SK-N-DZ (cell line): Measurements from ENCODE around the gene CTDSP1. TPM values are rescaled to one million over a fixed set of nuclear protein-coding genes. Genes with fewer than 3 reads are reported as not detected.

Experiments
- DNase-seq: peaks from one replicate; pipeline ENCODE4 v3.0.0-alpha.2; 2015; ENCODE audit warnings: low spot score
- polyA plus RNA-seq, 2 experiments: library from polyadenylated mRNA; depleted of rRNA; stranded (reverse); fragments of >200 nt; gene quantifications; 2 replicates each; pipeline ENCODE4 v1.2.3, GENCODE V29; 2014

Gene CTDSP1, protein sequence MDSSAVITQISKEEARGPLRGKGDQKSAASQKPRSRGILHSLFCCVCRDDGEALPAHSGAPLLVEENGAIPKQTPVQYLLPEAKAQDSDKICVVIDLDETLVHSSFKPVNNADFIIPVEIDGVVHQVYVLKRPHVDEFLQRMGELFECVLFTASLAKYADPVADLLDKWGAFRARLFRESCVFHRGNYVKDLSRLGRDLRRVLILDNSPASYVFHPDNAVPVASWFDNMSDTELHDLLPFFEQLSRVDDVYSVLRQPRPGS
- polyA plus RNA-seq (2014; cell fraction: cytosol; rRNA removed), result 22.6 and 32.1 TPM in 2 replicates
- polyA plus RNA-seq (2014; cell fraction: nucleus; rRNA removed), result 24.2 and 27.6 TPM in 2 replicates

DNA sequence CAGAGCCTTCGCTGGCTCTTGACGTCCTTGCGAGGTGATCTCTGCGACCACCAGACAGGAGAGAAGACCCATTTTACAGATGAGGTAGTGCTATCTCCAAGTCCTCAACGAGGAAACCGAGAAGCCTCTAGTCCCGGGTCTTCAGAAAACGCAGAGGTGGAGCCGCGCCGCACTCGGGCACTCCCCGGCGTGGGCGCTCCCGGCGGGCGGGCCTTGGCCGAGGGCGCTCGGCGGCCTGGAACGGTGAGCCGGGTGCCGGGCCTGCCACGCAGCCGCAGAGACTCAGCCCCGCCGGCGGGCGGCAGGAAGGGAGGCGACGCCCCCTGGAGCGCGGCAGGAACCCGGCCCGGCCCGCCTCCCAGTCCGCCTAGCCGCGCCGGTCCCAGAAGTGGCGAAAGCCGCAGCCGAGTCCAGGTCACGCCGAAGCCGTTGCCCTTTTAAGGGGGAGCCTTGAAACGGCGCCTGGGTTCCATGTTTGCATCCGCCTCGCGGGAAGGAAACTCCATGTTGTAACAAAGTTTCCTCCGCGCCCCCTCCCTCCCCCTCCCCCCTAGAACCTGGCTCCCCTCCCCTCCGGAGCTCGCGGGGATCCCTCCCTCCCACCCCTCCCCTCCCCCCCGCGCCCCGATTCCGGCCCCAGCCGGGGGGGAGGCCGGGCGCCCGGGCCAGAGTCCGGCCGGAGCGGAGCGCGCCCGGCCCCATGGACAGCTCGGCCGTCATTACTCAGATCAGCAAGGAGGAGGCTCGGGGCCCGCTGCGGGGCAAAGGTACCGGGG lies at the start of gene CTDSP1:
CTDSP1 (plus strand) TSS at position 478 of the 776 bp plus-strand sequence; CDS start at position 701, 223 bp downstream.
- DNase-seq, result peak; percentile 88

DNA sequence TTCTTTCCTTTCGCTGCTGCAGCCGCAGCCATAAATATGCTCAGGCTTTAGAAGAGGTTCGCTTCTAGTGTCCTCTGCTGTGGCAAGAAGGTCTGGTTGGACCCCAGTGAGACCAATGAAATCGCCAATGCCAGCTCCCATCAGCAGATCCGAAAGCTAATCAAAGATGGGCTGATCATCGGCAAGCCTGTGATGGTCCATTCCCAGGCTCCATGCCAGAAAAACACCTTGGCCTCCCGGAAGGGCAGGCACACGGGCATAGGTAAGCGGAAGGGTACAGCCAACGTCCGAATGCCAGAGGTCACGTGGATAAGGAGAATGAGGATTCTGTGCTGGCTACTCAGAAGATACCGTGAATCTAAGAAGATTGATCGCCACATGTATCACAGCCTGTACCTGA lies 45.6 kb upstream of the CTDSP1 start:
- DNase-seq, result no peak

DNA sequence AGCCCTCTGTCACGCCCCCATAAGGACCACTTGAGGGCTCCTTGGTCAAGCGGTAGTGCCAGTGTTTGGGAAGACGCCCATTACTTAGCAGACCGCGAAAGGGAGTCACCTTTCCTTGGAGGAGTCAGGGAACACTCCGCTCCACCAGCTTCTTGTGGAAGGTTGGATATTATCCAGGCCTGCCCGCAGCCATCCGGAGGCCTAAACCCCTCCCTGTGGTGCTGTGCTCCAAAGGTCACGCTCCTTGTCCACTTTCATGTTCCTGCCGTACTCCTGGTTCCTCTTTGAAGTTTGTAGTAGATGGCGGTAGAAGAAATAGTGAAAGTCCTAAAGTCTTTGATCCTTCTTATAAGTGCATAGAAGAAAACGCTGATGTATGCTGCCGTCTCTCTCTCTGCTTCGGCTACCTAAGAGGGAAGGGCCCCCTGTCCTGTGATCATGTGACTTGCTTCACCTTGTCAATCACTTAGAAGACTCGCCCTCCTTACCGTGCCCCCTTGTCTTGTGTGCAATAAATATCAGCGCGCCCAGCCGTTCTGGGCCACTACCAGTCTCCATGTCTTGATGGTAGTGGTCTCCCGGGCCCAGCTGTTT lies 44.7 kb upstream of the CTDSP1 start:
- DNase-seq, result no peak

DNA sequence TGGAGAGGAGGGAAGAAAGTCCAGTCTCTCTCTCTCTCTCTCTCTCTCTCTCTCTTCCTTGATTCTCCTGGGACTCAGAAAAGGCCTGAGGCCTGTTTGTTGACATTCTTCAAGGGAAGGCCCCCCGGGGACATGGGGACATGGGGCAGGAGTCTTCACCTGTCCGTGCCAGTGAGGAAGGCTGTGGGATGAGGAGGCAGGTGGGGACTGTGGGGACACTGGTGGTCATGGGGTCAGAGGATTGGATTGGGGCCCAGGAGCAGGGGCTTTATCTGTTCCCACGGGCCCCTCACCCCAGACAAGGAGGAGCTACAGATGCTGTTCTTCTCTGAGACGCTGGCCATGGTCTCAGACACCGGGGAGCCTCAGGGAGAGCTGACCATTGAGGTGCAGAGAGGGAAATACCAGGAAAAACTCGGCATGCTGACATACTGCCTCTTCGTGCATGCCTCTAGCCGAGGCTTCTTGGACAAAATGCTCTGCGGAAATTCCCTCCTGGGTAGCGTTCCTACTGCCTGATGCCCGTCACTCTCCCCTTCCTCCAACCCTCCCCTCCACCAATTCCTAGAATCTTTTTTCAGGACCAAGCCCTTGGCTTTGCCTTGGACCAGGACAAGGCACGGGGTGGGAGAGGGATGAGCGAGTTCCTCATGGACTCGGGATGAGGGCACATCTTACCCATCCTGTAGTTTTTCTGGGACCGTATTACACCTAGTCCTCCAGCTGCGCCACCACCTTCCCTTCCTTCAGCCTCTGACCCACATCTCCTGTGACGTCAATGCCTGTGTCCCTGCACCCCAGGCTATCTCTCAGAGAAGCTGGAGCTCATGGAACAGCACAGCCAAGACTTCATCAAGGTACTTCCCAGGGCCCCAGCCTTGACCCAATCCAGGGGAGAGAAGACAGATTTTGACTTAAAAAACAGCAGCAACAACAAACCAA lies 42.2 kb upstream of the CTDSP1 start:
- DNase-seq, result no peak

DNA sequence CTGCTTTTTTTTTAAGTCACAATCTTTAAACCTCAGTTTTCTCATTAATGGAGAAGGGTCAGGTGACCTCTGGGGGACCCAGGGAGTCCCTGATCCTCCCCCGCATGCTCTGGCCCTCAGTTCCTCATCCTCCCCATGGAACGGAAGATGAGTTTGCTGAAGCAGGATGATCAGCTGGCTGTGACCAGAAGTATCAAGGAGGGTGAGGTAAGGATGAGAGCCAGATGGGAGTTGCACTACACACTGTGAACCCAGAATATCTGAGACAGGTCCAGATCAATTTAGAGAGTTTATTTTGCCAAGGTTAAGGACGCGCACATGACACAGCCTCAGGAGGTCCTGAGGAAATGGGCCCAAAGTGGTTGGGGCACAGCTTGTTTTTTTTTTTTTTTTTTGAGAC lies 39.2 kb upstream of the CTDSP1 start:
- no peak for DNase-seq

DNA sequence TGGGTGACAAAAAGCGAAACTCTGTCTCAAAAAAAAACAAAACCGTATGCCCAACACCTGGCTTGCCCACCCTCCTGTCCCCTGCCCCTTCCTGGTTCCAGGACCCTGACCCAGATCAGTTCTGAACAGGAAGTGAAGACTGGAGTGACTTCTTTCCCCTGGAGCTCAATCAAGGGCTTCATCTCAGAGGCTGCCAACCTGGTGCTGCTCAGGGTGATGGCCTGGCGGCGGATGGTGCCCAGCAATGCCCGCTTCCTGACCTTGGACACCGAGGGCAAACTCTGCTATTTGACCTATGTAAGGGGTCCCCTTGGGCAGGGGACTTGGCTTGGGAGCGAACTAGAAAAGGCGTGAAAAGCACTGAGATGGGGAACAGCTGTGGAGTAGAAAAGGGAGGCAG lies 37.1 kb upstream of the CTDSP1 start:
- no peak for DNase-seq

DNA sequence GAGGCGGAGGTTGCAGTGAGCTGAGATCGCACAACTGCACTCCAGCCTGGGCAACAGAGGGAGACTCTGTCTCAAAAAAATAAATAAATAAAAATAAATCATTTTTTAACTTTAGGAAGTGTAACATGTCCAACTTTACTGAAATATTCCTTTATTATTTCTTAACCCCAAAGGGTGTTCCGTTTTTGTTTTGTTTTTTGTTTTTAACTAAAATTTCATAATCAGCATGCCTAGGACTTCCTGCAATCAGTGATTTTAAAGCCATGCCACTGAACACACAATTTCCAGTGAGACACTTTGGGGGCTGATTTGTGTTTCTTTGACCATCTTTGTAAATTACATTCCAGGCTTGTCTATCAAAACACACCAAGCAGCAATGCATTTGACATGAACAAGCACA lies 35.9 kb upstream of the CTDSP1 start:
- no peak for DNase-seq

DNA sequence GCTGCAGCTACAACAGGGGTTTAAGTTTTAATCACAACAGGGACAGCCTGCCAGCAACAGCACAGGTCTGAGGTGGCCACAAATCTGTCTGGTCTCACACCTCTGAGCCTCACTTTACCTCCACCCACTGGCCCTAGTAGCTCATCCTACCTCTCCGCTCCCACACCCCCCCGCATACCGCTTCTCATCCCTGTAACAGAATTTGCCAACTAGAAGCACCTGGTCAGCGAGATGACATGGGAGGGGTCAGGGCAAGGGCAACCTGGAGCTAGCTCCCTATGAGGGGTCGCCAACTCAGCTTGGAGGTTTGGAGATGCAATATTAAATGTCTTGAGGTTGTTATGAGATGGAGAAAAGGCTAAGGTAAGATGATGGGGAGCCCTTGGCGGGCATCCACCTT lies 35.5 kb upstream of the CTDSP1 start:
- DNase-seq, result no peak

DNA sequence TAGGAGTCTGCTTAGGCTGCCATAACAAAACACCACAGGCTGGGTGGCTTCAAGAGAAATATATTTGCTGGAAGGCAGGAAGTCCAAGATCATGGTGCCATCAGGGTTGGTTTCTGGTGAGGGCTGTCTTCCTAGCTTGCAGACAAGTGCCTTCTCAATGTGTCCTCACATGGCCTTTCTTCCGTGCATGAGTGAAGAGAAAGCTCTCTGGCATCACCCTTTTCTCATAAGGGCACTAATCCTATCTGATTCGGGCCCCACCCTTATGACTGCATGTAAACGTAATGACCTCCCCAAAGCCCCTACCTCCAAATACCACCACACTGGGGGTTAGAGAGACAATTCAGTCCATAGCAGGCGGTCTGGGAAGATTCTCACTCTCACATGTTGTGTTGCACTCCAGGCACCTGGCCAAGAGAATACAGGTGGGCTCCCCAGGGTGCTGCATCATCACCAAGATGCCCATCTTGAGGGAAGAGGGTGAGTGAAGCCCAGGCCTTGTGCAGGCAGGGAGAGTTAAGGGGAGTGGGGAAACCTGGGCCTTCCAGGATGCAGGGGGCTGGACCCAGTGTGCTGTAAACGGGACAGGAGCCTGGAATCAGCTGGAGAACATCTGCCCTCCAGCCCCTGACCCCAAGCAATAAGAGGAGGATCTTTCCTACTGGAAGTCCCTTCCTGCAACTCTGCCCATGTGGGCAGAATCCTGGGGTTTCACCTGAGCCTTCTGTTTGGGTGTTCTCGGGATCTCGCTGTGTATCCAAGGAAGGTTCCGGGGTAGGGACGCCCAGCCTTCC lies 32.9 kb upstream of the CTDSP1 start:
- no peak for DNase-seq

DNA sequence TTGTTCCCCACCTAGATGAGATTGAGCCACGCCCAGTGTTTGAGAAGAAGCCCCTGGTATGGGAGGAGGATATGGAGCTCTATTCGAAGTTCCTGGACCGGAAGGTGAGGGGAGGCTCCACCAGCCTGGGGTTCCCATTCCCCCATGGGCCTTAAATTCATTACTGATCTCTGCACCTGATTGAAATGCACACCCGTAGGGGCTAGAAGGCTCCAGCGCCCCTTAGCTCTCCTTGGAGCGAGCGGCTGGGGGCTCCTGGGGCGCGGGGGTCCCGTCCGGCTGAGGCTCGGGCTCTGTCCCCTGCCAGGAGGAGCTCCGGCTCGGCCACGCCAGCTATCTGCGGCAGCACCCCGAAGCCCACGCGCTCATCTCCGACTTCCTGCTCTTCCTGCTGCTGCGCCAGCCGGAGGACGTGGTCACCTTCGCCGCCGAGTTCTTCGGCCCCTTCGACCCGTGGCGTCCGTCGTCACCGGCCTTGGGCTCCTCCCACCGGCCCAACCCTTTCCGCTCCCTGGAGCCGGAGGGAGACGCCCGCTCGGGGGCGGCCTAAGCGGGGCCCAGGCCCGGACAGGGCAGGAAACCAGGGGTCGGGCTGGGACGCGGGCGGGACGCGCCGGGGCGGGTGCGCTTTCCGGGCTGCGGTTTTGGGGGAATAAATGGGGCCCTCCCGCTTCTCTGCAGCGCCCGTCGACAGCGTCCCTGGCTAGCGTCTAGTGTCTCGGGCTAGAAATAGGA lies 32.1 kb upstream of the CTDSP1 start:
- no peak for DNase-seq

DNA sequence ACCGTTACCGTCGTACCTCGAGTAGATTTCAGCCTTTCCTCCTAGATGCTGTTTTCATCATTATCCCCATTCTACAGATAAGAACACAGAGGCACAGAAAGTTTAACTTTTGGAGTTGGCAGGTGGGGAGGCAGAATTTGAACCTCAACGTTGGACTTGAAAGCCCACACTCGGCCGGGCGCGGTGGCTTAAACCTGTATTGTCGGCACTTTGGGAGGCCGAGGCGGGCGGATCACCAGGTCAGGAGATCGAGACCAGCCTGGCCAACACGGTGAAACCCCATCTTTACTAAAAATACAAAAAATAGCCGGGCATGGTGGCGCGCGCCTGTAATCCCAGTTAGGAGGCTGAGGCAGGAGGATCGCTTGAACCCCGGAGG lies 31.5 kb upstream of the CTDSP1 start:
- no peak for DNase-seq

DNA sequence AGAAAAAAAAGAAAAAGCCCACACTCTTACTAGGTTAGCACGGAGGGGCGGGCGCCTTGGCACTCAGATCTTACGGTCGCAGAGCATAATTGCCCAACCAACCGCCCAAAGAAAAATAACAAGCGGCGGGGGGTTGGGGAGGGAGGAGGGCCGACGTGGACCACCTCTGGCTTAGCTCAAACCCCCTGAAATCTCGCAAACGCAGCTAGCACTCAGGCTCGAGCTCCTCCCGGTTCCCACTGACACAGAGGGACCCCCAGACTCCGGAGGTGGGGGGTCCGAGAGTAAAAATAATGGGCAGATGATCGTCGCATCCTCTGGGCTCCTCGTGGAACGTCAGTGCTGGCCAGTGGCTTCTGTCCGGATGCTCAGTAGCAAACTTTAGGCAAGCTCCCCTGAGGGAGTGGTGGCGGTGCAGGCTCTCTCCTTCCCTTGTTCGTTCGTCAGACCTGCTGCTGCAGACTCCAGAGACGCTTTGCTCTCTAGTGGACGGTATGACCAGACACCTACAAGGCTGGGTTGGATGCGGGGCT lies 31.0 kb upstream of the CTDSP1 start:
- DNase-seq, result no peak

DNA sequence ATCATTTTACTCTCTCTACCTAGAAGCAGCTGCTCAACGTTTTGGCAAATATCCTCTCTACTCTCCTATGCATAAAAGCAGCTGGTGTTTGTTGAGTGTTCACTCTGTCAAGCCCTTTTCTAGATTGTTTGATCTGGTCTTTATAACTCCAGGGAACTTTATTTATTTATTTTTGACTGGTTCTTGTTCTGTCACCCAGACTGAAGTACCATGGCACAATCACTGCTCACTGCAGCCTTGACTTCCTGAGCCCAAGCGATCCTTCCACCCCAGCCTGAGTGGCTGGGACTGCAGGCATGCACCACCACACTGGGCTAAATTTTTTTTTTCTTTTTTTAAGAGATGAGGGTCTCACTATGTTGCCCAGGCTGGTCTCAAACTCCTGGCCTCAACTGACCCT lies 30.3 kb upstream of the CTDSP1 start:
- no peak for DNase-seq

DNA sequence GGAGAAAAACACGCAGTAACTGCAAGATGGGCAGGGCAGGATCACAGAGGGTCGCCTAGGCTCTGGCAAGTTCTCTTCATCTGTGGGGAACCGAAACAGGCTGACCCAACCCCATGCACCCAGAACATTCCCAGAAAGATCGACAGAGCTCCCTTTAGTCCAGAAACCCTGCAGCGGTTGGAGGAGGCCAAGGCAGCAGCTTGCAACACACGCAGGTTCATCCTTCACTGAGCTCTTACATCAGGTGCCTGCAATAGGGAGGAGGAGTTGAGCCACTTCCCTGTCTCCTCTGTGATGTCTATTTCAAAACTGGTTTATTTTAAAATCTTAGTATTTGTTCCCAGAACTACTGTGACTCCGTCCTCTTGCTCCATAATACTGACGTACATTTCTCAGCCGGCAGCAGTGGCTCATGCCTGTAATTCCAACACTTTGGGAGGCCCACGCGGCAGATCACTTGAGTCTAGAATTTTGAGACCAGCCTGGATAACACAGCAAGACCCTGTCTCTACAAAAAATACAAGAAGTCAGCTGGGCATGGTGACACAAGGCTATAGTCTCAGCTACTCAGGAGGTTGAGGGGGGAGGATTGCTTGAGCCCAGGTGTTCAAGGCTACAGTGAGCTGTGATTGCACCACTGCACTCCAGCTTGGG lies 29.1 kb upstream of the CTDSP1 start:
- no peak for DNase-seq

DNA sequence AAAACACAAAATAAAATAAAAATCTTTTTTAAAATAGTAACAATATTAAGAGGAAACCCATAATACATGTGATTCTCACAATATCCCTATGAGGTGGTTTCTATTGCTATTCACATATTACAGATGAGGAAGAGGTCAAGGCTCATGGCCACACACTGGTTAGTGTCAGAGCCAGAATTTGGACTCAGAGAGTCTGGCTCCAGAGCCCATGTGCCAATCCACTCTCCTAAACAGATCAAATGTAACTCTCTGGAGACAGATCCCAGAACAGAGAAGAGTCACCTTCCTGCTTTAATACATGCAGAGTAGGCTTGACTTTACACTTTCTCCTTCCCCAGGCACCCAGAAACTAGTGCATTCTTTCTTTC lies 27.7 kb upstream of the CTDSP1 start:
- DNase-seq, result no peak

DNA sequence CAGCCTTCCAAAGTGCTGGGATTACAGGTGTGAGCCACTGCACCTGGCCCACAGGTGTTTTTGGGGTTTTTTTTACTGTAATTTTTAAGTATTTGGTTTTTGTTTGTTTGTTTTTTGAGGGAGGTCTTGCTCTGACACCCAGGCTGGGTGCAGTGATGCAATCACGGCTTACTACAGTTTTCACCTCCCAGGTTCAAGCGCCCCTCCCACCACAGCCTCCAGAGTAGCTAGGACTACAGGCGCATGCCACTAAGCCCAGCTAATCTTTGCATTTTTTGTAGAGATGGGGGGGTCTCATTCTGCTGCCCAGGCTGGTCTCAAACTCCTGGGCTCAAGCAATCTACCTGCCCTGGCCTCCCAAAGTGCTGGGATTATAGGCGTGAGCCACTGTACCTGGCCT lies 24.9 kb upstream of the CTDSP1 start:
- DNase-seq, result no peak

DNA sequence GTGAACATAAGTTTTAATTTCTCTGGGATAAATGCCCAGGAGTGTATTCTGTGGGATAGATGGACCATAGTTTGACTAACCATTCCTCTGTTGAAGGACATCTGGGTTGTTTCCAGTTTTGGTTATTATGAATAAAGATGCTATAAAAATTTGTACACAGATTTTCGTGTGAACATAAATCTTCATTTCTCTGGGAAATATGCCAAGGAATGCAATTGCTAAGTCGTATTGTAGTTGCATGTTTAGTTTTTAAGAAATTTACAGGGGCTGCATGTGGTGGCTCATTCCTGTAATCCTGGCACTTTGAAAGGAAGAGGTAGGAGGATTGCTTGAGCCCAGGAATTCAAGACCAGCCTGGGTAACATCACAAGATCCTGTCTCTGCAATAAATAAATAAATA lies 24.5 kb upstream of the CTDSP1 start:
- no peak for DNase-seq

DNA sequence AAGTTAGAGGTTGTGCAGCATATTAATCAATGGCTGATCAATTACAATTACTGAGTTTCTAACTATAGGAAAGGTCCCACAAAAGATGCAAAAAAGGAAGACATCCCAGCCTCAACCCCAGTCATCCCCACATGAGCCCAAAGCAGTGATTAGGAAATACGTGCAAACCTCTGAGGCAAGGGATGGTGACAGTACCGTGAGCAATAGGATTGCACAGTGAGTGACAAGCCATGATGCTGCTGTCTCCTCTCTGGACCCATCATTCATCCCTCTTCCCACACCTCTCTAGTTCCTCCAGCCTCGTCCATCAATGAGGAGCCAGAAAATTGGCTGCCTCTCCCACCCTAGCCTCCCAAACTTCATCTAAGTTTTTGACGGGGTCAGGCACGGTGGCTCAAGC lies 21.6 kb upstream of the CTDSP1 start:
- DNase-seq, result no peak

DNA sequence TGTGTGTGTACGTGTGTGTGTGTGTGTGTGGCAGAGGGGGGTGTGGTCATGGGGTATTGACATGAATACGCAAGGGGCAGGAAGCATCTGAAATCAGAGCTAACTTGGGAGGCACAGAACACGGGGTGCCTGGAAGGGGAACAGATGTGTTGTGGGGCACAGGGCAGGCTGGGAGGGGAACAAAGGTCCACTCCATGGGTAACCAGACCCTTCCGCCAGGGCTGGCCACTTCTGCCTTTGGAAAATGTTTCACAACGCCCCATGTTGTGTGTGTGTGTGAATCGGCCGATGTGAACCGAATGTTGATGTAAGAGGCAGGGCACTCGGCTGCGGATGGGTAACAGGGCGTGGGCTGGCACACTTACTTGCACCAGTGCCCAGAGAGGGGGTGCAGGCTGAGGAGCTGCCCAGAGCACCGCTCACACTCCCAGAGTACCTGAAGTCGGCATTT lies 17.7 kb upstream of the CTDSP1 start, which contains the start of gene SLC11A1:
SLC11A1 (plus strand) TSS at position 358 of the 451 bp plus-strand sequence. CDS start 96 bp downstream, outside the sequence.
- no peak for DNase-seq
